ENCODE data around the gene RTRAF. TPM values are rescaled to one million over a fixed set of nuclear protein-coding genes. Genes with fewer than 3 reads are reported as not detected.

The RTRAF gene
- total RNA-seq, 1 experiment from 2014 or later: 285 TPM

DNA sequence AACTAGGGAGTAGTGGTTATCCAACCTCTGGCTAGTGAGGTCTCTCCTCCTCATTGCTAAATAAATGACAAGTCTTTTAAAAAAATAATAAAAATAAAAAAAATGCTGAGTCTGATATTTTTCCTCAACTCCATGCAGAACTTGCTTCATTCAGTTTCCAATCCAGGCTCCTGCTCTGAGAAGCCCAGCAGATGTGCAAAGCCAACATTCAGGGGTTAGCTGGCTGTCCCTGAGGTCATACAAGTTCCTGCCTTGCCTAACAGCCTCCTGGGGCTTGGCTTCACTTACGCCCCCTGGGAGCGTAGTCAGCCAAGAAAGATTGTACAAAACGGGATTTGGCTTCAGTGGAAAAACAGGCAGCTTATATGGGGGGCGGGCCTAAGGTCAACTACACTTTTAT, 23.3 kb downstream of the RTRAF start:
- CTCF ChIA-PET: no interaction called here
- Mint-ChIP-seq H3K27me3 (ENCODE audit: insufficient read depth, unreplicated experiment) (no peaks in the 10 kb centered on the region), H3K4me1 (ENCODE audit: insufficient read depth, unreplicated experiment) (no peaks in the 10 kb centered on the region), H3K27ac (ENCODE audit: low read depth, unreplicated experiment) (no peak overlapping the region), H3K4me3 (ENCODE audit: unreplicated experiment) (no peak overlapping the region), H3K9me3 (ENCODE audit: unreplicated experiment) (no peaks in the 10 kb centered on the region), H3K36me3 (ENCODE audit: insufficient read depth, unreplicated experiment) (peaks cover 43% of the 10 kb centered on the region)
- intact Hi-C loops (cut with micrococcal nuclease): no loop called here
- DNase-seq (ENCODE audit: unreplicated experiment): peak; percentile 39
- BruUV-seq (replicated peaks): no TSS peak
- POLR2A ChIA-PET: interaction anchor here (0.5 to 1.1 kb wide), 3 partner anchors 11 to 253 kb away, joined by 3 read pairs; no protein-coding TSS in a partner anchor
- TF ChIP-seq, protein P1, sequence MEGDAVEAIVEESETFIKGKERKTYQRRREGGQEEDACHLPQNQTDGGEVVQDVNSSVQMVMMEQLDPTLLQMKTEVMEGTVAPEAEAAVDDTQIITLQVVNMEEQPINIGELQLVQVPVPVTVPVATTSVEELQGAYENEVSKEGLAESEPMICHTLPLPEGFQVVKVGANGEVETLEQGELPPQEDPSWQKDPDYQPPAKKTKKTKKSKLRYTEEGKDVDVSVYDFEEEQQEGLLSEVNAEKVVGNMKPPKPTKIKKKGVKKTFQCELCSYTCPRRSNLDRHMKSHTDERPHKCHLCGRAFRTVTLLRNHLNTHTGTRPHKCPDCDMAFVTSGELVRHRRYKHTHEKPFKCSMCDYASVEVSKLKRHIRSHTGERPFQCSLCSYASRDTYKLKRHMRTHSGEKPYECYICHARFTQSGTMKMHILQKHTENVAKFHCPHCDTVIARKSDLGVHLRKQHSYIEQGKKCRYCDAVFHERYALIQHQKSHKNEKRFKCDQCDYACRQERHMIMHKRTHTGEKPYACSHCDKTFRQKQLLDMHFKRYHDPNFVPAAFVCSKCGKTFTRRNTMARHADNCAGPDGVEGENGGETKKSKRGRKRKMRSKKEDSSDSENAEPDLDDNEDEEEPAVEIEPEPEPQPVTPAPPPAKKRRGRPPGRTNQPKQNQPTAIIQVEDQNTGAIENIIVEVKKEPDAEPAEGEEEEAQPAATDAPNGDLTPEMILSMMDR (IDR thresholded peaks at IDR 0.05; ENCODE audit: unreplicated experiment): no peak

DNA sequence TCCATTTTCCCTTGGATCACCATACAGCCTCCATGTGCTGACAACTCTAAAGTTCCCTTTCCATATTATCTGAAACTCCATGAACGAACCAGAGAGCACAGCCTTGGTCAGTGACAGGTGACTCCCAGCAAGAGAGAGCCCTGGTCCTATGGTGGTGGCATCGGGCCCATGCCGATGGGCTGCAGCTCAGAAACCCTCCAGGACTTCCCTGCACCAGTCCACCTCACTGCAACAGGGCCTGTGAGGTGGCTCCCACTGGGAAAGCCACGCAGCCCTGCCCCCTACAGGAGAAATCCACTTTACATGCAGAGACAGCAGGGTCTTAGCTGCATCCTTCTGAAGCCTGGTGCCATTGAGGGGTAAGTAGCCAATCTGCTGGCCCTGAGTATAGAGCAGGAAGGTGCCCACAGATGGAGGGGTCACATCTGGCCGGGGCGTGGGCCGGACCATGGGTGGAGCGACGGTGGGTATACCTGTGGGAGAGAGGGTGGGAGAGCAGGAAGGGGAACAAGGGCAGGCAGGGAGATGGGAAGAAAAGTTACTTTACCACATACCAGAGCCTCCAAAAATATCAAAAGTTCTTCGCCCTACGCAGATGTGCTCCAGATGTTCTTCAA, 24.7 kb downstream of the RTRAF start:
- ChIA-PET POLR2A (interaction anchor here (0.7 kb wide), 1 partner anchor 471 kb away, joined by 4 read pairs; no protein-coding TSS in a partner anchor), CTCF (no interaction called here)
- Mint-ChIP-seq H3K4me1 (ENCODE audit: insufficient read depth, unreplicated experiment) (peaks cover 7% of the 10 kb centered on the region), H3K36me3 (ENCODE audit: insufficient read depth, unreplicated experiment) (peaks cover 28% of the 10 kb centered on the region), H3K27ac (ENCODE audit: low read depth, unreplicated experiment) (no peak overlapping the region), H3K4me3 (ENCODE audit: unreplicated experiment) (no peak overlapping the region), H3K27me3 (ENCODE audit: insufficient read depth, unreplicated experiment) (no peaks in the 10 kb centered on the region), H3K9me3 (ENCODE audit: unreplicated experiment) (no peaks in the 10 kb centered on the region)
- TF ChIP-seq, protein P1 (IDR thresholded peaks at IDR 0.05; ENCODE audit: unreplicated experiment): peak; percentile 19
- no TSS peak for BruUV-seq (replicated peaks)
- no peak for DNase-seq (ENCODE audit: unreplicated experiment)
- intact Hi-C loops (cut with micrococcal nuclease): no loop called here

DNA sequence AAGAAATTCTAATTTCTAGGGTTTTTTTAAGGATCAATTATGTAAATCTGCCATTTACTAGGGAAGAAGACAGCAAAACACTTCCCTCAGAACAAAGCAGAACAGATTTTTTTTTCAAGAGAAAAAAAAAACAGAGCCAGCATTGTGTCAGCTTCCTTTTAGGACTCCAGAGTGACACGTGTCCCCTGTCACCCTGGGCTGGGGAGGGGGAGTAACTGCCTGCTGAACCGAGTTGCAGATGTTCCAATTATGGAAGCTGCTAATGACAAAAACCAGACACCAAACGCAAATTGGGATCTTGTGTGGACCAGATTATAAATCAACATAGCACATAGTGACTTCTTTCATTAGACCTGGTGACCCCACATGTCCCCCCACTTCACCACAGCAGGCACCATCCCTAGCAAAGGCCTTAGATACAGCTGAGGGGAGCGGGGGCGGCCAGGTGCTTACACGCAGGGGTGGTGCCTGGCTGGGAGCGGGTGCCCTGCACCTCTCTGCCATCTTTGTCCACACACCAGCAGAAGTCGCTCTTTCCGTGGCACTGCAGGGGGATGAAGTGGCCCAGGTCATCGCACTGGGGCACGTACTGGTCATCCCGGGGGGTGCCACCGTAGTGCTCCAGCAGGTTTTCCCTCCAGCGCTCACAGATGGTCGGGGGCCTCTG, 25.4 kb downstream of the RTRAF start:
- H3K4me3 Mint-ChIP-seq (ENCODE audit: unreplicated experiment): no peak overlapping the region
- peaks cover 25% of the 10 kb centered on the region for H3K36me3 Mint-ChIP-seq (ENCODE audit: insufficient read depth, unreplicated experiment)
- intact Hi-C loops (cut with micrococcal nuclease): no loop called here
- no peak overlapping the region for H3K27ac Mint-ChIP-seq (ENCODE audit: low read depth, unreplicated experiment)
- TF ChIP-seq, protein P1 (IDR thresholded peaks at IDR 0.05; ENCODE audit: unreplicated experiment): no peak
- no peak for DNase-seq (ENCODE audit: unreplicated experiment)
- H3K27me3 Mint-ChIP-seq (ENCODE audit: insufficient read depth, unreplicated experiment): no peaks in the 10 kb centered on the region
- H3K4me1 Mint-ChIP-seq (ENCODE audit: insufficient read depth, unreplicated experiment): peaks cover 7% of the 10 kb centered on the region
- ChIA-PET POLR2A (no interaction called here), CTCF (interaction anchor here (1.6 kb wide), 1 partner anchor 62 kb away, joined by 4 read pairs; no protein-coding TSS in a partner anchor)
- no peaks in the 10 kb centered on the region for H3K9me3 Mint-ChIP-seq (ENCODE audit: unreplicated experiment)
- BruUV-seq (replicated peaks): no TSS peak

DNA sequence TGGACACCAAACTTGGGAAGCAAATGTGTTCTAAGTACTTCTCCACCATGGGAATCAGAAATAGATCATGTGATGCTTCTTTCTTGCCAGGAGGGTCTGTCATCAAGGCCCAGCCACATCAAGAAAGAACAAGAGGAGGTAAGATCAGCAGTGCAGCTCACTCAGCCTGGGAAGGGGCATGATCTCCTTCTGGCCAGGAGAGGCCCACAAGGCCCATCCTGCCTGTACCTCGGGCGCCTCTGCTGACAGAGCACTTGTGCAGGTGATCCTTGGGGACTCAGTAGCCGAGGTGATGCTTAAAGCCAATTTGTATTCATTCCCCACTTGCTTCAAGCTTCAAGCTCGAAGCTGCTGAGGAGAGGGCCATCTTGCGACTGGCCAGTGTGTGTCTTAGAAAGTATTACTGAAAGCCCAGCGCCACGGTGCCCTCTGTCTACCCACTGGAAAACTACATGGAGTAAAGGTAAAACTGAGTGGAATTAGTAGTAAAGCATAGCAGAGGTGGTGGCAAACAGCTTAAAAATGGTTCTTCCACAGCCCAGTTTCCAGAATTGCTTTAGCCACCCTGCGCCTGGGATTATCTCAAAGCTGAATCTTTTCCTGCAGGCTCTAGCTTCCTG, 26.2 kb downstream of the RTRAF start:
- intact Hi-C loops (cut with micrococcal nuclease): no loop called here
- peak; percentile 30 for DNase-seq (ENCODE audit: unreplicated experiment)
- BruUV-seq (replicated peaks): no TSS peak

More for the DNA sequence above, 26.2 kb downstream of the RTRAF start:
- ChIA-PET POLR2A (interaction anchor here (1.2 kb wide), 1 partner anchor 10 kb away, joined by 3 read pairs; no protein-coding TSS in a partner anchor), CTCF (interaction anchor here (1.6 kb wide), 1 partner anchor 61 kb away, joined by 4 read pairs; no protein-coding TSS in a partner anchor)
- Mint-ChIP-seq H3K9me3 (ENCODE audit: unreplicated experiment) (no peaks in the 10 kb centered on the region), H3K27me3 (ENCODE audit: insufficient read depth, unreplicated experiment) (no peaks in the 10 kb centered on the region), H3K36me3 (ENCODE audit: insufficient read depth, unreplicated experiment) (peaks cover 20% of the 10 kb centered on the region), H3K27ac (ENCODE audit: low read depth, unreplicated experiment) (no peak overlapping the region), H3K4me3 (ENCODE audit: unreplicated experiment) (no peak overlapping the region), H3K4me1 (ENCODE audit: insufficient read depth, unreplicated experiment) (peaks cover 7% of the 10 kb centered on the region)
- TF ChIP-seq, protein P1 (IDR thresholded peaks at IDR 0.05; ENCODE audit: unreplicated experiment): peak; percentile 18
